Suppressor macrophage treated with lipopolysaccharide for 4 hours (primary cell): ENCODE measurements around the gene SCN7A.
"Not testable (repeated sequence)": the region's sequence is repeated elsewhere in the genome, so short reads cannot be mapped to it uniquely, and the experiment has no call there.

Source experiments
- DNase-seq: peaks from one replicate; pipeline ENCODE4 v3.0.0-alpha.2; 2020

SCN7A gene

DNA sequence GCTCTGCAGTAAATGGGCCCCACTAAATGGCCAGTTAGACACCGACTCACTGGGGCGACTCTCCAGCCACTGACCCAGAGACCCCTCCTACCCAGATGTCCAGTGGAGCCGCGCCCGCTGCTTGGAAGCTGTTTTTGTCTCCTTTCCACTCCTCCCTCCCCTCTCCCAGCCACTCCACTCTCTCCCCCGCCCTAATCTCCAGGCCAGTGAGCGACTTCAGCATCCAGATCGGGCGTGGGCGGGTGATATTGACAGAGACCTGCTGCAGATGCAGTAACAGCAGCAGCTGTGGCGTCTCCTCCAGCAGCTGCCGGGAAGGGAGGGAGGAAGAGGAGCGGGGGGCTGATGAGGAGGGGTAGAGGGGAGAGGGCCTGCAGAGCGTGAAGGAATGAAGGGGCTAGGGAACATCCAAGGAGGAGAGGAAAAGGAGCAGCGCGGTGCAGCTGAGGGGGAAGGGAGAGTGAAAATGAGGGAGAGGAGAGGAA is at the start of gene SCN7A:
Gene SCN7A (minus strand): TSS at position 110 of the 485 bp plus-strand sequence. CDS start 16,553 bp downstream, outside the sequence.
- no peak for DNase-seq

DNA sequence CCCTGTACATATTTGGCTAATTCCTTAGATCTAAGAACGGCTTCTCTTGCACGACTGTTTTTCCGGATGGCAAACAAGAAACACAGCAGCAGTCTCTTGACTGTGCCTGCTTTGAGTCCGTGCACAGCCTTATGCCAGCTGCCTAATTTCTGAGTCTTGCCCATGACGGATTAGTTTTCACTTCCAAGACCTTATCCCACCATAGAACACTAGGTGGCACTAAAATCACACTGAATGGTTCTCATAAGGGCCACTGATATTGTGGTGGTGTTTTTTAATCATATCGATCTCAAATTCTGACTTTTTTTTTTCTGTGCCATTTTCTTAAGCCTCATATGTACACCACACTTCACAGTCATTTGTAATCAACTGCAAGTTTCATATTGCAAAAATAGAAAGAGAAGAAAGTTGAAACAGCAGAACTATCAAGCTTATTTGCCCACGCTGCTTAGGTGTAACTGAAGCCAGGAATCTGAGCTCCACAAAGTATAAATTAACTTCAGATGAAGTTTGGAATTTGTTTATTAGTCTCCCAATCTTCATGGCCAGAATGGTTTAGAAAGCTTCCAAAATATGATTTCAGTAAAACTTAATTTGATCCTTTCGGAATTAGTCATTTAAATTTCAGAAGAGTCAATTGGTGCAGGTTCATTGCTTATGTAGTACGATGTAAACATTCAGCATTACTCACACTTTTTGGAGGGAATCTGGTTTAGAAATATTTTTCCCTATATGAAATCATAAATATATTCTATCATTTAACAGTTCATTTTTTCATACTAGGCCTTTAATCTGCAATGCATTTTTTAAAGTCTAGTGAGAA is 45.5 kb upstream of the SCN7A start:
- peak; percentile 70 for DNase-seq

DNA sequence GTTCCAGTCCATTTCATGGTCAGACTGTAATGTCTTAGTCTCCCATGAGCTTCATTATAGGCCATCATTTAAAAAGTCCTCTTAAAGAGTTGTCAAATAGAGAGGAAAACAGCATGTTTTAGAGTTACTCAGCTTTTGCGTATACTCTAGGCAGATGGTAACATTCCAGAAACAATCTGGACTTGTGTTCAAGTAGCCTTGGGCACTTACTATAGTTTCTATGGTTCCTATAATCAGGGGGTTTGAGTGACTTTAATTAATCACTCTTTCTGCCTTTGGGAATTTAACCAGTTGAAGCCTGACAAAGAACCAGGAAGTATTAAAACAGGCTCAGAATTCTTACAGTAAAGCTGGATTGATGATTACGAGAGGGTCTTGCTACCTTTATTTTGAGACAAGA is 42.1 kb upstream of the SCN7A start:
- DNase-seq = no peak

DNA sequence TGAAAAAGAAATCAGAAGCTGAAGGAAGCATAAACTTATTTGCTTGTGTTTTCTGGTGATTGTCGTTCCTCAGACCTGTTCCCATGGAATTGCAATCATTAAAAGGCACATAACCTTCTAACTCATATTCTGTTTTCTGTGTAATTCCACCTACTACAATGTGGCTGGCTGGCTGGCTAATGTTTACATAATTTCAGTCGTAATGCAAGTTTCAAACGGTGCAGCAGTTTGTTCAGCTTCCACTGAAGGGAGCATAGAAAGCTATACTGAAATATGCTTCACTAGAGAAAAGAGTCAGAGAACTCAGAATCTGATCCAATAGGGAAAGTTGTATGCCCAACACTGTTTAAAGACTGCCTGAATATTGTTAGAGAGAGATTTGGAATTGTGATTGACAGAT is 27.1 kb upstream of the SCN7A start:
- DNase-seq = no peak

DNA sequence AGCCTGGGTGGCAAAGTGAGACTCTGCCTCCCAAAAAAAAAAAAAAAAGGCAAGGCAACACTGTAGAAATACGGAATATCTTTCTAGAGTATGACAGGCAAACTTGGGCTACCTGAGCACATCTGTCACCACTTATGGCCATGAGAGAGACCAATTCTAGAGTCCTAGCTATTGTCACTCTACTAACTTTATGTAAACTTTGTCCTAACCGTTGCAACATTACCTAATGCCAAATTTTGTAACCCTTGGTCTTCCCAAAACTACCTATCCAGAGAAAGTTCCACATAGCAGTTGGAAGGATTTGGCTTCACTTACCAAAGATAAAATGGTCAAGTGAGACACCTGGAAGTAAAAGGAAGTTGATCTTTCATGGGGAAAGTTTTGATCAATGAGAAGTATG is 26.6 kb upstream of the SCN7A start:
- no peak for DNase-seq

DNA sequence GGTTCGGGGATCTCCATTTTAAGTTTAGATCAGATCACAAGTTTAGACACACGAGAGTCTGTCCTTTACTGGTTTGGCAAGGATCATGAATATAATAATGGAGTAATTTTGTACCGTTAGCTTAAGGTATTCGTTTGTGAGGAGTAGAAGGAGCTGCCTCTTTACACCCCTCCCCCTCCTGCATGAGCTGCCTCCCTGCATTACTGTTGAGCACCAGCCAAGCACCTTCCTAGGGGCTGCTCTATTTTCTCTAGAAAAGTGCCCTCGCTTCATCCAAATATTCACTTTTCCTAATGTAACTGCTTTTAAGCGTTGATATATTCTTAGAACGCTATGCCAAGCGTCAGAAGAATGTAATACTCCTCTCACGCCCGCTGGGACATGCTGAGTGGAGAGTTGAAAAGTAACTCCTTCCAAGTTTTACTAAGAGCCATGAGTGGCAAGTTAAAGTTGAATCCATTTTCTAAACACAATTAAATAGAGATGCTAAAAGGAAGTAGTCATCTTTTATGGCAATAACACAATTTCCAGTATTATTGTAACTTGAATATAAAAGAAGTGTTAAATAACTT is 25.4 kb upstream of the SCN7A start:
- no peak for DNase-seq

DNA sequence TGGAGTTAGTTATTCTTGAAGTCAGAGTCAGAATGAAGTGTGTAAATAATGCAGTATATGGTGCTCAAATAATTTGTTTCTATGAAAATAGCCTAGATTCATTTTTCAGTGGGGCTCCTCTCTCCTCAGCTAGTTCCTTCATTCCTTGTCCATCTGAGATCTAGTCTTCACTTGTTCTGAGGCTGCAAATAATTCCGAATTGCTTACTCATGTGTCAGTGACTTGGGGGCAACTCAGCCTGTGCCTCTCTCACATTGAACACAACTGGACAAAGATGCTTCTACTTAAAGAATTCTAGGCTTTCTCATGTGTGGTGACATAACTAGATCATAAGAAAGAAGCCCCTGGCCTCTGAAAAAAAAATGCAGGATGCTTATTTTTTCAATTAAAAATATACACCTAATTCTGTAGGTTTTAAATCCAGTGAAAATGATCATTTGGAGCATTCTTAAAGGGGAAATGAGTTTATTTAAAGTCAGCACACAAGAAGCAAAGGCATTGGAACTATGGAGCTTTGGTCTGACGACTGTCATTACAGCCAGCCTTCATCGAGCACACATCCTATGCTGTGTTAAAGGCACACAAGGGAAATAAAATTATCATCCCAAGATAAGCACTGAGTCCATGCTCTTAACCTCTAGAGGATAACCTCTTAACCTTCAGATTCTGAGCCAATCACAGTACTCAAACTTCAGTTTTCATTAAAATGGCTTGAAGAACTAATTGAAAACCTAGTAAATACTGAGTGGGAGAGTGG is 24.8 kb upstream of the SCN7A start:
- DNase-seq = no peak

DNA sequence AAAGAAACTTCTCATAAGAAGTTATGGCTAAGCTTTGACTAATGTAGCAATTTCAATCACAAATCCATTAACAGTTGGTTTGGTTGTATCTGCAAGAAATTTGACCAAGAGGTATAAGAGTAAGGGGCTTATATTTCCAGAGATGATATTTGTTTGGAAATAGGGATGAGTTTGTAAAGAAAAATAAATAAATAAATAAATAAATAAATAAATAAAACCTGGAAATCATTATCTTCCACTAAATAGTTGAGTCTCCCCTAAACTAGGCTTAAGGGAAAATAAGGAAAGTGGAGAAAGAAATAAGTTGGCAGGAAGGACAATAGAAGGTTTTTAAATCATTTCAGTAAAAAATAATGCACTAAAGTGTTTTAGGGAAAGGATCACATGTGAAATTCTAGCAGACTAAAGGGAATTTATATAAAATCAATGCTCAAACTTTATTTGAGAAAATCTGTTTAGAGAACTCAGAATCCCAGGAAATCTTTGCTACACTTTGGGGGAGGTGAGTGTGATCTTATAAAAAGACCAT is 23.5 kb upstream of the SCN7A start:
- DNase-seq = no peak

DNA sequence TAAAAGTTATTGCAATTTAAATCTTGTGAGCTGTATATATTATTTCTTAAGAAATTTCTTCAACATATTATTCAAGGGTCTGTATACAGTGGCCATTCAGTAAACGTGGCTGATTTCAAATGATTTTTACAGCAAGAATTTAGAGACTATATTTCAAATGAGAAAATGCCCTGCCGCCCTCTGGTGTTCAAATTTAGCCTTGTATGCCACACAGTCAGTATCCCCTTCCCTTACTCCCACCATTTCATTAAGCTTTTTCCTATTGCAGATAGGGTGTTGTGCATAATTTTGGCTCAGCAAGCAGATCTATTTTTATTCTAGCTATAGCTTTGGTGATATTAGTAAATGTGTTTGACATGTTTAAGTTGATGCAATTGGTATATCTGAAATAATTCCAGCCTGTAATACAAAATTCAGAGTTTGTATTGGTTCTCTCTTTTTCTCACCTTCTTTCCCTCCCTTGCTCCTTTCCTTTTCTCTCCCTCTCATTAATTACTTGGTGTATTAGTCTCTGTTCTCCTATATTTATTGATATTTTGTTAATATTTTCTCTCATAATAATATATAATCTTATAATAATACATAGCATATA is 22.8 kb upstream of the SCN7A start:
- peak; percentile 35 for DNase-seq

DNA sequence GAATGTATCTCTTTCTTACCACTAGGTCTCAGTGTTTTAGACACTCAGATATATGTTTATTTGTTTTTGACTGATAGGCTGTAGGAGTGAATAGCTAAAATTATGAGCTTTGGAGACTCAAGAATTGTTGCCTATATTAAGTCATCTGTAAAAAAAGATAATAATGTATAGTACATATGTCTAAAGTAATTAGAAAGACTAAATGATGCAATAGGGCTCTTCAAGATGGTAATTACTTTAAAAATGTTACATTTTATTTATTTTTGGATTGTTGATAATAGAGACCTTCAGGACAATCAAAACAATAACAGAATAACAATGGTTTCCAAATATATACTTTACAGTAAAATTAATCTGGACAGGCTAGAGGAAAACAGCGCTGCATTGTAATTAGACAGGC is 19.9 kb upstream of the SCN7A start:
- DNase-seq = no peak

DNA sequence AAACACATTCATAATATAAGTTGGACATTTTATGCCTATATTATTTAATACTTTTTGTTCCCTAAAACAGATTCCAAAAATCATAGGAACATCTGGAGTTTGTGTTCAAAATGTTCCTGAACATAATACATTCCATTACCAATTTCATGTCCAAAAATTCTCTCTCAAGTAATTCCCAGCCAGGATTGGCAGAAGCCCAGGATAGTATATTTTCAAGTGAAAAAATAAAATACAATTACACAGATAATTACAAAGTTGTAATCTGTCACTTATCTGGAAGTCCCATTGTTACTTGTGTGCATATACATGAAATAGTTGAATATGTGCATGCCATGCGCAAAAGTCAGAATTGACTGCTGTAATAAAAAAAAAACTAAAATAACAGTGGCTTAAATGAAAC is 5.2 kb upstream of the SCN7A start:
- no peak for DNase-seq

DNA sequence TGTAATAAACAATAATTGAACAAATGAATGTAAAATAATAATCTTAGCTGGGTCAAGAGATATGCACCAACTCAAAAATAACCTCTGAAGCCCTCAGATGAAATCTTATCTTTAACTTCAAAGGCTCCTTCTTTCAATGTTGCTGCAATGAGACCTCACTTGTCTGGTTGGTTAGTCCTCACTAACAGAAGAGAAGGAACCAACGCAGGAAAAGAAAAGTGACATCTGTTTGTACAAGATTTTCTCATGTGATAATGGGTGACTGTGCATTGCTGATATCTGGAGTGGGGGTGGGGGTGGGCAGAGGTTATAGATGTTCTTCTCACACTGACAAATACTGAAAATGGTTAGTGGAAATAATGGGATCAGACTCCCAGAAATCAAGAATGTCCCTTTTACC is 2.6 kb downstream of the SCN7A start:
- no peak for DNase-seq

DNA sequence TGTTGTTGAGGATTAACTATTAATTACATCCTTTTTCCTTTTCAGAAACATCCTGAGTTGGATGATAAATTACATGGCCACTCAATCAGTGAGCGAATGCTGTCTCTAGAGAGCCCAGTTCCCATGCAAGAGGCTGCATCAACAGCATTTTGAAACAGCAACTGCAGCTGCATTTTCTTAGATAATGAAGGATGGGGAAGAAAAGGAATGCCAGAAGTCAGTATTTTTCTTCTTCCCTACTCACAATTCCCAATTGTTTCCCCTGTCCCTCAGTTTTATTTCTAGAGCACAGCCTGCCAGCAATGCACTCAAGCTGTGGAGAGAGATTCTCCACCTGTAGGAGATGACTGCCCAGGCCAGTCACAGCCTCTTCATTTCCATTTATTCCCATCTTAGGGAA is 6.9 kb downstream of the SCN7A start:
- no peak for DNase-seq

DNA sequence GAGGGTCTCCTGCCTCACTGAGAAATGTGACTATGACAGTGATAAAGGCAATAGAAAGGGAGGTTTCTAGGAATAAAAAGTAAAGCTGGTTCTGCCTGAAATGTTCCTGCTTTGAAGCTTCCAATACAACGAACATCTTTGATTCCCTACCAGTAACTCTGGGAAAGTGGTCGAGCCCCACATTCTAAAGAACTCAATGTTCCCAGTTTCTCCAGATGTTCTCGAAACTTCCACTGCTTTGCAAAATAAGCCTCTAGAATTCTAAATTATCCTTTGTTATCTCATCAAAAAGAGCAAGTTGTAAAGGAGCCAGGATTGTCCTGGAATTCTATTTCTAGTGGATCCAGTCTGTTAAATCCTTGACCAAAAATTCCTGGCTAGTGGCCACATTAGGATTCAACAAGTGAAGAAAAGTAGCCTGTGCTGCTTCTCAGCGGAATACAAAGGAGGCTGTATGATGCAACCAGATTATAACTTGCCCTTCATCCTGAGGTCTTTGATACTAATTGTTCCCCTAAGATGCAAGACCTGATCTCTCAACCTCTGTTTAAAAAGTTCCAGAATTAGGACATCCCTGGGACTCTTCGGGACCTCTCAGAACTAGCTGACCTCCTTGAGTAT is 8.4 kb downstream of the SCN7A start:
- no peak for DNase-seq

DNA sequence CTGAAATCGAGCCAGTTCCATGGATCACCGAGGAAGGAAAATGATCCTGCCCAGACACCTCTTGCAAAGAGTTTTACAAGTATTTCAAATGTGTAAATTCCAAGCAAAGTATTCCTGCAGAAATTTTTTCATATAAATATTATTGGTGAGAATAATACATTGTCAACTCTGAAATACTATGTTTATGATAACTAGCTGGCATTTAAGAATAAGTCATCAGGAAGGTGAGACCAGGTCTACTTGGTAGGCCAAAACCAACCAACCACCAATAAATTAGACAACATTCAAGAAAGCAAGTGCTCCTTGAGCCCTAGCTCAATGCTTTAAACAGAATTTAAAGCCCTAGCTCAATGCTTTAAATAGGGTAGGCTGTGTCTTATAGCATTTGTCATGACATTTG is 21.7 kb downstream of the SCN7A start:
- no peak for DNase-seq

DNA sequence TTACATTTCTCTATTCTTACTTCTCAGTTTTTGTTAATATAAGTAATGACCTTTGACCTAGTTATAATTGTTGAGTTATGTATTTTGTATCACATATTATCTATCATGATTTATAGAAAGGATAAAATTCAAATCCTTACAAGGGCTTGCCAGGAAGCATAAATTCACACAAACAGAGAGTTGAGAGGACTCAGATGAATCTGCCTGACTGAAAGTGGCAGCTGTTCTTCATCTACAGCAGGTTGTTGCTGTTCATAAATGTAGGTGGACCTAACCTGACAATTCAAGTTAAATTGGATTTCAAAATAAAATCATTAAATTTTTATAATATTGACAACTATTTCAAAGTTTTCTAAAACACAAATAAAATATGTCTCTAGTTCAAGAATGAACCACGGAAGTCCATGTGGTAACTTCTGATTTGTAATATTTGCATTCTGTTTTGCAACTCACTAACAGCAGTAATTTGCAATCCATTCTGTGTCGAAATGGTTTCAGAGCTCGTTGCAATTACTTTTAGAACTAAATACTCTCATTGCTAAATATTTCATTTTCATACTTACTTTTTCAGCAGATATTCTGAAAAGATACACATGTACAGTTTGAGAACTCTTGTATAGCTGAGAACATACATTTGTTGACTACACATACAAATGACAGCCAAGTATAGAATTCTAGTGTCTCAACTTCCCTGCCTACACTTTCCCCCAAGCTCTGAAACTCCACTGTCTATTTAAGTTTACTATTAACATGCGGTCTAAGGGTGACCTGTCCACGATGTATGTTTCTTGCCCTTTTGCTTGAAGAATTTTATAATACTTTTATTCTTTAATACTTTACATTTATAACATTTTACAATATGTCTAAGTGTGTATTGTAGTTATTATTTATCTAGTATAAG is 25.7 kb downstream of the SCN7A start:
- peak; percentile 71 for DNase-seq

DNA sequence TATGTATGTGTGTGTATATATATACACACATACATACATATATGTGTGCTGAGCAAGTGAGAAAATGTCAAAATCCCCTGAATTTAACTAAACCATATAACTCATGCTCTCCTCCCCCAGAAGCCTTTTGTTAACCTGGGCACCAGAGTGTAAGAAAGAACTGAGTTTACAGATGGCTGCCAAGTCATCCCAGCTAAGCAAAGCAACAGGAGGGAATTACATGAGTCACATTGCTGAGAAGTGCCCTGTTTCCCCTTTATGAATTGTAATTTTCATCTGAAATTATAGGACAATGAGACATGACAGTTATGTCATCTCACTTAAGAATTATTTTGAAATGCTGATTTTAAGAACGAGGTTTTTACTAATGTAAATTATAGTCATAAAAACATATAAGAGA is 29.9 kb downstream of the SCN7A start:
- DNase-seq = peak; percentile 36

DNA sequence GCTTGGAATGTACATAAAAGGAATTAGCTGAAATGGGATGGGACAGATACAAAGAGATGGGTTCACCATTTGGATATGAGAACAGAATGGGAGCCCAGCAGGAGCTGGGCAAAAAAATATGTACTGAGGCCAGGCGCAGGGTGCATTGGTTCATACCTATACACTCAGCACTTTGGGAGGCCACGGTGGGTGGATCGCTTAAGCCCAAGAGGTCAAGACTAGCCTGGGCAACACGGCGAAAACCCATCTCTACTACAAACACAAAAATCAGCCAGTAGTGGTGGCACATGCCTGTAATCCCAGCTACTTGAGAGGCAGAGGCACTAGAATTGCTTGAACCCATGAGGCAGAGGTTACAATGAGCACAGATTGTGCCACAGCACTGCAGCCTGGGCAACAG is 30.4 kb downstream of the SCN7A start:
- DNase-seq = no peak

DNA sequence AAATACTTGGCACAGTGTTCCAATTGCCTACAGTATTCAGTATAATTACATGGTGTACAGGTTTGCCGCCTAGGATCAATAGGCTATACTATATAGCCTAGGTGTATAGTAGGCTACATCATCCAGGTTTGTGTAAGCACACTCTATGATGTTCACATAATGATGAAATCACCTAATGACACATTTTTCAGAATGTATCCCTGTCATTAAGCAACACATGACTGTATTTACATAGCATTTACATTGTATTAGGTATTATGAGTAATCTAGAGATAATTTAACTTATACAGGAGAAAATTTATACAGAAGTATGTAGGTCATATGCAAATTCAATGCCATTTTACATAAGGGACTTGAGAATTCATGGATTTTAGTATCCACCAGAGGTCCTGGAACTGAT is 35.4 kb downstream of the SCN7A start:
- no peak for DNase-seq

DNA sequence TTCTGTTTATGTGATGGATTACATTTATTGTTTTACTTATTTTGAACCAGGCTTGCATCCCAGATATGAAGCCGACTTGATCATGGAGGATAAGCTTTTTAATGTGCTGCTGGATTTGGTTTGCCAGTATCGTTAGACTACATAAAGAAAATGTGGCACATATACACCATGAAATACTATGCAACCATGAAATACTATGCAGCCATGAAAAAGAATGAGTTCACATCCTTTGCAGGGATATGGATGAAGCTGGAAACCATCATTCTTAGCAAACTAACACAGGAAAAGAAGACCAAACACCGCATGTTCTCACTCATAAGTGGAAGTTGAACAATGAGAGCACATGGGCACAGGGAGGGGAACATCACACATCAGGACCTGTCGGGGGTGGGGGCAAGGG is 38.2 kb downstream of the SCN7A start:
- DNase-seq = not testable (repeated sequence)

DNA sequence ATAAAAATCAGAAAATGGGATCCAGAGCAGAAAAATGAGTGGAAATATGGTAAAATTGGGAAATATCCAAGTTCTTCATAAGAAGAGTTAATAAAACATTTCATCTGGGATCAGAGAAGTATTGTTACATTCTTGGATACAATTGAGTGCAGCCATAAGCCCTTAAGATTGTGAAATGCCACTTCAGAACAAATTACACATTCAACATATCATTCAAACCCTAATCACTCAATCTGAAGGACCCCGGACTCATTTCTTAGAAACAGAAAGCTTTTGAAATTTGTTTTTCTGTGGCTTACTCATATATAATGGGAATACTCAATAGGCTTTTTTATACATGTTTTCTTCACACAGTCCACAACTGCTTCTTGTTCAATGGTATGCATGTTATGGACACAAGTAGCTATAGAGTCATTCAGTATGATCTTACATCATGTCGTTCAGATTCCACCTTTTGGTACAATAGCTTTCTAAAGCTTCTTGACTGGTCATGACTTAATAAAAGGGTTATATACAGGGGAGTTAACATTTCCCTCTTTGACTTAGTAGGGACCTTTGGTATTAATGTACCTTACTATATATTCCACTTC is 39.9 kb downstream of the SCN7A start:
- no peak for DNase-seq
